Thyroid gland (tissue), 4 donors: ENCODE results near the gene KCNQ4. TPM values are rescaled to one million over a fixed set of nuclear protein-coding genes. Genes with fewer than 3 reads are reported as not detected.

Experiments
- DNase-seq, 2 donors: peaks; one replicate each; pipeline ENCODE4 v3.0.0-alpha.2; 2019
- H3K27ac ChIP-seq, 3 donors: fragments of 200-600 bp; sonication (generic); 1 replicate in 2 of 3; 2 replicates in 1 of 3; pipeline ENCODE4 v1.5.1; 2016 to 2019; ENCODE audit warnings: mild to moderate bottlenecking in 1 of 3, moderate library complexity in 1 of 3
- H3K27me3 ChIP-seq: fragments of 200-600 bp; sonication (generic); one replicate; pipeline ENCODE4 v1.5.1; 2019
- H3K36me3 ChIP-seq, 2 donors: fragments of 200-600 bp; sonication (generic); one replicate each; pipeline ENCODE4 v1.5.1; 2016 to 2019
- H3K4me1 ChIP-seq, 2 donors: fragments of 200-600 bp; sonication (generic); one replicate each; pipeline ENCODE4 v1.5.1; 2017 to 2019
- H3K4me3 ChIP-seq, 3 donors: fragments of 200-600 bp; sonication (generic); replicated peaks in 1 of 3; 1 replicate in 2 of 3; 2 replicates in 1 of 3; pipeline ENCODE4 v1.5.1; 2016; ENCODE audit warnings: mild to moderate bottlenecking in 1 of 3
- H3K9me3 ChIP-seq: fragments of 200-600 bp; sonication (generic); one replicate; pipeline ENCODE4 v1.5.1; 2017
- CTCF ChIP-seq, 6 experiments: fragments of 200-600 bp in 3 of 6; fragments of 450-650 bp in 3 of 6; sonication (generic) in 3 of 6; IDR thresholded peaks; one replicate each; pipeline ENCODE4 v1.5.1; 2016 to 2019; ENCODE audit warnings: antibody characterized with exemption in 6 of 6, mild to moderate bottlenecking in 2 of 6, inconsistent platforms in 1 of 6, moderate library complexity in 1 of 6
- POLR2A ChIP-seq, 2 donors: fragments of 450-650 bp; IDR thresholded peaks; one replicate each; pipeline ENCODE4 v1.6.1; 2017; ENCODE audit warnings: antibody characterized with exemption in 2 of 2, mild to moderate bottlenecking in 2 of 2, moderate library complexity in 1 of 2
- WGBS, 2 donors: methylation state at CpG; one replicate each; pipeline ENCODE4 v1.1.5; 2017; 5-methylcytosine and 5-hydroxymethylcytosine counted together
- intact Hi-C: fragments of 100-400 bp; cut with DNase I; formaldehyde crosslinking; loops from one replicate; pipeline ENCODE4 v1.15.1; 2023
- total RNA-seq, 4 donors: library from RNA; depleted of rRNA; stranded (reverse); fragments of >200 nt; gene quantifications; one replicate each; pipeline ENCODE4 v1.2.3, GENCODE V29; 2016

The KCNQ4 gene
- total RNA-seq, 4 donors from 2014 or later: 0.11 to 1.1 (median 0.40) TPM

- TF ChIP-seq CTCF (IDR thresholded peaks at IDR 0.05) (no peak), POLR2A (IDR thresholded peaks at IDR 0.05) (no peak)
- no peaks in the 10 kb centered on the region for H3K36me3 ChIP-seq
- H3K9me3 ChIP-seq: no peaks in the 10 kb centered on the region
- H3K4me1 ChIP-seq: peaks cover 3 to 11% of the 10 kb centered on the region in 2 donors
- H3K27ac ChIP-seq: no peak overlapping the region
- no peak overlapping the region for H3K4me3 ChIP-seq
- intact Hi-C loops: no loop called here
- DNase-seq: no peak
- no peaks in the 10 kb centered on the region for H3K27me3 ChIP-seq
- WGBS, 2 donors: 81 to 85% methylated on average over 3 of the region's 3 CpGs
These were observed 88.7 kb downstream of the KCNQ4 start for GRCh38 chr1:40872276-40872675.

GRCh38 chr1:40873863-40874472 is 90.4 kb downstream of the KCNQ4 start:
- H3K36me3 ChIP-seq: no peaks in the 10 kb centered on the region
- H3K4me1 ChIP-seq: peaks cover 15 to 25% of the 10 kb centered on the region in 2 donors
- H3K9me3 ChIP-seq: no peaks in the 10 kb centered on the region
- H3K27ac ChIP-seq: no peak overlapping the region
- WGBS, 2 donors: 96 to 99% methylated on average over 7 of the region's 7 CpGs
- TF ChIP-seq CTCF (IDR thresholded peaks at IDR 0.05) (no peak), POLR2A (IDR thresholded peaks at IDR 0.05) (no peak)
- DNase-seq: no peak
- intact Hi-C loops: no loop called here
- no peaks in the 10 kb centered on the region for H3K27me3 ChIP-seq
- no peak overlapping the region for H3K4me3 ChIP-seq

- 97 to 99% methylated on average over 2 of the region's 2 CpGs for WGBS, 2 donors
- Histone ChIP-seq H3K9me3 (no peaks in the 10 kb centered on the region), H3K27me3 (no peaks in the 10 kb centered on the region), H3K27ac (no peak overlapping the region), H3K4me3 (no peak overlapping the region), H3K36me3 (no peaks in the 10 kb centered on the region), H3K4me1 (peaks cover 15 to 38% of the 10 kb centered on the region in 2 donors)
- TF ChIP-seq CTCF (IDR thresholded peaks at IDR 0.05) (no peak), POLR2A (IDR thresholded peaks at IDR 0.05) (no peak)
- no peak for DNase-seq
- intact Hi-C loops: no loop called here
These were observed 92.8 kb downstream of the KCNQ4 start for GRCh38 chr1:40876436-40876761.

GRCh38 chr1:40876891-40877290 is 93.3 kb downstream of the KCNQ4 start:
- Histone ChIP-seq H3K4me1 (peaks cover 15 to 40% of the 10 kb centered on the region in 2 donors), H3K36me3 (no peaks in the 10 kb centered on the region), H3K27me3 (no peaks in the 10 kb centered on the region), H3K27ac (peak overlapping the region; percentile 73 to 94 (median 90)), H3K4me3 (no peak overlapping the region), H3K9me3 (no peaks in the 10 kb centered on the region)
- no peak for TF ChIP-seq CTCF (IDR thresholded peaks at IDR 0.05)
- TF ChIP-seq POLR2A (IDR thresholded peaks at IDR 0.05): no peak
- no peak for DNase-seq
- WGBS, 2 donors: 94% methylated on average over 1 of the region's 1 CpG
- intact Hi-C loops: no loop called here

GRCh38 chr1:40877698-40878097 is 94.1 kb downstream of the KCNQ4 start:
- Histone ChIP-seq H3K9me3 (no peaks in the 10 kb centered on the region), H3K4me3 (no peak overlapping the region), H3K36me3 (no peaks in the 10 kb centered on the region), H3K27me3 (no peaks in the 10 kb centered on the region), H3K4me1 (peaks cover 15 to 40% of the 10 kb centered on the region in 2 donors), H3K27ac (peak overlapping the region; percentile 73 to 94 (median 90))
- intact Hi-C loops: no loop called here
- peak in 1 of 2 donors; percentile 42 for TF ChIP-seq POLR2A (IDR thresholded peaks at IDR 0.05)
- TF ChIP-seq CTCF (IDR thresholded peaks at IDR 0.05): peak in 1 of 6 experiments; percentile 16
- 7 to 9% methylated on average over 3 to 4 of the region's 4 CpGs for WGBS, 2 donors
- DNase-seq: peak; percentile 94 to 96
